Natural killer cell (primary cell): Measurements from ENCODE around the gene ABCC1. TPM values are rescaled to one million over a fixed set of nuclear protein-coding genes. Genes with fewer than 3 reads are reported as not detected.

ENCODE experiments used
- ATAC-seq, 3 donors: fragments of 150-1000 bp in 2 of 3; fragments of 200-7000 bp in 1 of 3; cut with Tn5 transposase; 1 replicate in 1 of 3; 2 replicates in 2 of 3; pipeline ENCODE4 v1.10.0; 2021; ENCODE audit warnings: mild to moderate bottlenecking in 2 of 3, moderate library complexity in 2 of 3
- DNase-seq, 2 donors: peaks; one replicate each; pipeline versions ENCODE4 v3.0.0 to v3.0.0-alpha.2; 2013 to 2021; ENCODE audit warnings: mixed read lengths in 1 of 2
- H3K27ac ChIP-seq: one replicate; pipeline ENCODE4 v1.5.1; 2013; ENCODE audit warnings: mild to moderate bottlenecking, low read length
- H3K27me3 ChIP-seq: one replicate; pipeline ENCODE4 v1.6.1; 2013; ENCODE audit warnings: low read length; ENCODE audit not compliant: control insufficient read depth, insufficient read depth
- H3K36me3 ChIP-seq: one replicate; pipeline ENCODE4 v1.6.1; 2013; ENCODE audit warnings: low read length; ENCODE audit not compliant: control insufficient read depth, insufficient read depth
- H3K4me1 ChIP-seq: one replicate; pipeline ENCODE4 v1.6.1; 2013; ENCODE audit warnings: low read length; ENCODE audit not compliant: control insufficient read depth, insufficient read depth
- H3K4me3 ChIP-seq: one replicate; pipeline ENCODE4 v1.5.1; 2013; ENCODE audit warnings: low read length
- H3K9me3 ChIP-seq: one replicate; pipeline ENCODE4 v1.6.1; 2013; ENCODE audit warnings: low read length; ENCODE audit not compliant: control insufficient read depth, insufficient read depth
- H3K27ac Mint-ChIP-seq, 2 donors: one replicate each; pipeline ENCODE4 v1.8.0; 2022; ENCODE audit warnings: mild to moderate bottlenecking in 2 of 2, mixed read lengths in 2 of 2, moderate library complexity in 1 of 2
- H3K27me3 Mint-ChIP-seq, 2 donors: one replicate each; pipeline ENCODE4 v1.8.0; 2022; ENCODE audit warnings: low read depth in 2 of 2, mixed read lengths in 2 of 2
- H3K36me3 Mint-ChIP-seq: one replicate; pipeline ENCODE4 v1.8.0; 2022; ENCODE audit warnings: mixed read lengths
- H3K4me1 Mint-ChIP-seq, 2 donors: one replicate each; pipeline ENCODE4 v1.8.0; 2022; ENCODE audit warnings: mixed read lengths in 2 of 2
- H3K4me3 Mint-ChIP-seq: one replicate; pipeline ENCODE4 v1.8.0; 2022; ENCODE audit warnings: mild to moderate bottlenecking, moderate library complexity, mixed read lengths
- H3K9me3 Mint-ChIP-seq, 2 donors: one replicate each; pipeline ENCODE4 v1.8.0; 2022; ENCODE audit warnings: mixed read lengths in 2 of 2
- WGBS: methylation state at CpG from one replicate; pipeline ENCODE4 v1.1.7; 2013; ENCODE audit warnings: missing lambda C conversion rate; ENCODE audit not compliant: insufficient coverage; 5-methylcytosine and 5-hydroxymethylcytosine counted together
- intact Hi-C: fragments of 100-400 bp; cut with micrococcal nuclease; formaldehyde crosslinking; loops from one replicate; pipeline ENCODE4 v1.14.2; 2022
- total RNA-seq, 4 donors: library from RNA; stranded (reverse); fragments of 120-200 nt in 1 of 4; gene quantifications; one replicate each; pipeline versions ENCODE4 v1.2.3 to v1.2.4, GENCODE V29; 2013 to 2022
- TF ChIP-seq, protein P1 (sequence below): fragments of 200-600 bp; IDR thresholded peaks from one replicate; pipeline ENCODE4 v1.8.0; 2022; ENCODE audit warnings: antibody characterized with exemption

The ABCC1 gene
- total RNA-seq, 3 donors from 2014 or later (not counting 1 experiment from before 2014, with no cell fraction given), result 24.5 to 53.9 (median 27.9) TPM

DNA sequence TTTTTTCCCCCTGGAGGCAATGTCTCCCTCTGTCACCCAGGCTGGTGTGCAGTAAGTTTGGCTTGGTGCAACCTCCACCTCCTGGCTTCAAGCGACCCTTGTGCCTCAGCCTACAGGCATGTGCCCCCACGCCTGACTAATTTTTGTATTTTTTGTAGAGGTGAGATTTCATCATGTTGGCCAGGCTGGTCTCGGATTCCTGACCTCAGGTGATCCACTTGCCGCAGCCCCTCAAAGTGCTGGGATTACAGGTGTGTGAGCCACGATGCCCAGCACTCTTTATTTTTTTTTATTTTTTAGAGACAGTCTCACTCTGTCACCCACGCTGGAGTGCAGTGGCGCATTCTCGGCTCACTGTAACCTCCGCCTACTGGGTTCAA is 160.7 kb downstream of the ABCC1 start:
- Histone ChIP-seq H3K27ac (no peak overlapping the region), H3K9me3 (no peaks in the 10 kb centered on the region), H3K27me3 (no peaks in the 10 kb centered on the region), H3K36me3 (peaks cover 50% of the 10 kb centered on the region), H3K4me1 (no peaks in the 10 kb centered on the region), H3K4me3 (no peak overlapping the region)
- TF ChIP-seq, protein P1, sequence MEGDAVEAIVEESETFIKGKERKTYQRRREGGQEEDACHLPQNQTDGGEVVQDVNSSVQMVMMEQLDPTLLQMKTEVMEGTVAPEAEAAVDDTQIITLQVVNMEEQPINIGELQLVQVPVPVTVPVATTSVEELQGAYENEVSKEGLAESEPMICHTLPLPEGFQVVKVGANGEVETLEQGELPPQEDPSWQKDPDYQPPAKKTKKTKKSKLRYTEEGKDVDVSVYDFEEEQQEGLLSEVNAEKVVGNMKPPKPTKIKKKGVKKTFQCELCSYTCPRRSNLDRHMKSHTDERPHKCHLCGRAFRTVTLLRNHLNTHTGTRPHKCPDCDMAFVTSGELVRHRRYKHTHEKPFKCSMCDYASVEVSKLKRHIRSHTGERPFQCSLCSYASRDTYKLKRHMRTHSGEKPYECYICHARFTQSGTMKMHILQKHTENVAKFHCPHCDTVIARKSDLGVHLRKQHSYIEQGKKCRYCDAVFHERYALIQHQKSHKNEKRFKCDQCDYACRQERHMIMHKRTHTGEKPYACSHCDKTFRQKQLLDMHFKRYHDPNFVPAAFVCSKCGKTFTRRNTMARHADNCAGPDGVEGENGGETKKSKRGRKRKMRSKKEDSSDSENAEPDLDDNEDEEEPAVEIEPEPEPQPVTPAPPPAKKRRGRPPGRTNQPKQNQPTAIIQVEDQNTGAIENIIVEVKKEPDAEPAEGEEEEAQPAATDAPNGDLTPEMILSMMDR, result no peak
- no peak for ATAC-seq
- no peak for DNase-seq
- Mint-ChIP-seq H3K4me3 (no peak overlapping the region), H3K27ac (no peak overlapping the region), H3K4me1 (no peaks in the 10 kb centered on the region), H3K27me3 (no peaks in the 10 kb centered on the region), H3K9me3 (no peaks in the 10 kb centered on the region), H3K36me3 (no peaks in the 10 kb centered on the region)
- WGBS, result 96% methylated on average over 9 of the region's 9 CpGs
- intact Hi-C loops, result no loop called here

DNA sequence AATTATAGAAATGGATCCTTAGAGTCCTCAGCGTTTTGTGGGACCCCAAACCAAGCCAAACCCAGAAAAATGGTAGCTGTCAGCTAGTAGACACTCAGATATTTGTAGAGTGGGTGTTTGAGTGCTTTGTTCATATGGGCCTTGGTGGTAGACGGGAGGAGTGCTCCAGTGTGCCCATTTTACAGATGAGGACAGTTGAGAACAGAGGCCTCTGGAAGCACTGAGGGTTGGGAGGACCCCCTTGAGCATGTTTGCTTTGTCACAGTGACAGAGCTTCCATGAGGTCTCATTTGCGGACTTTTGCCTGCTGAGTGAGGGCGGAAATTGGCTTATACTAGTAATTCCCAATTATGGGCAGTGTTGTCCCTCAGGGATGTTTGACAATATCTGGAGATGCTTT is 162.2 kb downstream of the ABCC1 start:
- no peaks in the 10 kb centered on the region for H3K36me3 Mint-ChIP-seq
- H3K4me3 ChIP-seq, result no peak overlapping the region
- DNase-seq, result no peak
- H3K4me1 Mint-ChIP-seq, result no peaks in the 10 kb centered on the region
- TF ChIP-seq, protein P1, result no peak
- 94% methylated on average over 4 of the region's 4 CpGs for WGBS
- no peaks in the 10 kb centered on the region for H3K27me3 Mint-ChIP-seq
- H3K4me1 ChIP-seq, result no peaks in the 10 kb centered on the region
- H3K36me3 ChIP-seq, result peaks cover 52% of the 10 kb centered on the region
- H3K9me3 ChIP-seq, result no peaks in the 10 kb centered on the region
- no peaks in the 10 kb centered on the region for H3K9me3 Mint-ChIP-seq
- no peaks in the 10 kb centered on the region for H3K27me3 ChIP-seq
- H3K27ac ChIP-seq, result no peak overlapping the region
- no peak for ATAC-seq
- H3K4me3 Mint-ChIP-seq, result no peak overlapping the region
- no peak overlapping the region for H3K27ac Mint-ChIP-seq
- intact Hi-C loops, result no loop called here

DNA sequence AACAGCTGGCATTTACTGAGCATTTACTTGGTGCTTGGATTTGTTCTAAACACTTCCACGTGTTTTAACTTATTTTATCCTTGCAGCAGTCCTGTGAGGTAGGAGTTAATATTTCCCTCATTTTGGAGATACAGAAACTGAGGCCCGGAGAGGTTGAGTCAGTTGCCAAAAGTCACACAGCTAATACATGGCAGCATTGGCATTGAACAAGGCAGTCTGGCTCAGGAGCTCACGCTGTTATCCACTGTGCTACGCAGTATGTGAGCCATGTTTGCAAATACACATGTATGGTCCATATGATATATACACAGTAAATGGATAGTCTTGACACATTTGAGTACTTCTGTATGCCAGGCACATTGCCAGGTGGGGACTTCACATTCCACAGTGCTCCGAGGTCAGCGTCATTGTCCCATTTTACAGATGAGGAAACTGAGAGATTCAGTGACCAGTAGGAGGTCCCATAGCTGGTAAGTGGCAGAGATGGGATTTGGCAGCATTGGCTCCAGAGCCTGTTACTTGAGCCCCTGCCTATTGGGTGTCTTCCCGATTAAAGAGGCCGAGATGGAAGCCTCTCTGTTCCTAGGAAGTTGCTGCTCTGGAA is 163.1 kb downstream of the ABCC1 start:
- DNase-seq (no peak), ATAC-seq (no peak)
- no peaks in the 10 kb centered on the region for H3K4me1 ChIP-seq
- peaks cover 56% of the 10 kb centered on the region for H3K36me3 ChIP-seq
- no peak overlapping the region for H3K27ac ChIP-seq
- peaks cover 4% of the 10 kb centered on the region for H3K9me3 ChIP-seq
- H3K9me3 Mint-ChIP-seq, result no peaks in the 10 kb centered on the region
- no peak overlapping the region for H3K27ac Mint-ChIP-seq
- no peaks in the 10 kb centered on the region for H3K27me3 ChIP-seq
- H3K27me3 Mint-ChIP-seq, result no peaks in the 10 kb centered on the region
- TF ChIP-seq, protein P1, result no peak
- no peaks in the 10 kb centered on the region for H3K36me3 Mint-ChIP-seq
- H3K4me3 ChIP-seq, result no peak overlapping the region
- no peak overlapping the region for H3K4me3 Mint-ChIP-seq
- intact Hi-C loops, result no loop called here
- no peaks in the 10 kb centered on the region for H3K4me1 Mint-ChIP-seq
- WGBS, result 86% methylated on average over 8 of the region's 8 CpGs

DNA sequence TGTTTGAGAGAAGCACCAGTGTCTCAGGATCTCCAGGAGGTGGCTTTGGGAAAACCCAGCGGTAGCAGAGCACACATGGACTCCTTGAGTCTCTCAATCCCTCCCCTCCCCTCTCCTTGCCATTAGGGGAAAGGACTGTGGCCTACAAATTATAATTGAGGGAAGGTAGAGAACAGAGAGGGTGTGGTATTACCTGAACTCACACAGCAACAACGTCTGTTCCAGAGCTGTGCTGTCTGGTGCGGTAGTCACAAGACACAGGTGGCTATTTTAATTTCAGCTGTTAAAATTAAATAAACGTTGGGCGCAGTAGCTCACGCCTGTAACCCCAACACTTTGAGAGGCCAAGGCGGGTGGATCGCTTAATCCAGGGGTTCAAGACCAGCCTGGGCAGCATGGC is 163.7 kb downstream of the ABCC1 start:
- peaks cover 9% of the 10 kb centered on the region for H3K9me3 ChIP-seq
- Mint-ChIP-seq H3K36me3 (peaks cover 4% of the 10 kb centered on the region), H3K4me3 (no peak overlapping the region), H3K9me3 (no peaks in the 10 kb centered on the region), H3K27ac (no peak overlapping the region), H3K27me3 (no peaks in the 10 kb centered on the region), H3K4me1 (no peaks in the 10 kb centered on the region)
- TF ChIP-seq, protein P1, result no peak
- ATAC-seq (no peak), DNase-seq (no peak)
- H3K4me1 ChIP-seq, result no peaks in the 10 kb centered on the region
- intact Hi-C loops, result no loop called here
- H3K27me3 ChIP-seq, result no peaks in the 10 kb centered on the region
- no peak overlapping the region for H3K4me3 ChIP-seq
- H3K27ac ChIP-seq, result no peak overlapping the region
- WGBS, result 97% methylated on average over 7 of the region's 8 CpGs
- H3K36me3 ChIP-seq, result peaks cover 53% of the 10 kb centered on the region
